Suprapubic skin (tissue), 4 donors: ENCODE results near the gene MRPL45. TPM values are rescaled to one million over a fixed set of nuclear protein-coding genes. Genes with fewer than 3 reads are reported as not detected.

Experiments
- DNase-seq, 2 donors: peaks; one replicate each; pipeline ENCODE4 v3.0.0-alpha.2; 2019; ENCODE audit warnings: low spot score in 2 of 2
- H3K27ac ChIP-seq: fragments of 200-600 bp; sonication (generic); one replicate; pipeline ENCODE4 v1.5.1; 2019
- H3K27me3 ChIP-seq: fragments of 200-600 bp; sonication (generic); one replicate; pipeline ENCODE4 v1.5.1; 2019
- H3K36me3 ChIP-seq: fragments of 200-600 bp; sonication (generic); one replicate; pipeline ENCODE4 v1.5.1; 2019
- H3K4me1 ChIP-seq: fragments of 200-600 bp; sonication (generic); one replicate; pipeline ENCODE4 v1.5.1; 2019
- H3K4me3 ChIP-seq: fragments of 200-600 bp; sonication (generic); one replicate; pipeline ENCODE4 v1.5.1; 2019; ENCODE audit warnings: mild to moderate bottlenecking
- H3K9me3 ChIP-seq: fragments of 200-600 bp; sonication (generic); one replicate; pipeline ENCODE4 v1.5.1; 2019
- CTCF ChIP-seq, 2 donors: fragments of 200-600 bp in 1 of 2; fragments of 450-650 bp in 1 of 2; sonication (generic) in 1 of 2; IDR thresholded peaks; one replicate each; pipeline ENCODE4 v1.5.1; 2016 to 2019; ENCODE audit warnings: antibody characterized with exemption in 2 of 2, mild to moderate bottlenecking in 1 of 2, moderate library complexity in 1 of 2
- EP300 ChIP-seq: sonication (generic); formaldehyde crosslinking; IDR thresholded peaks from one replicate; pipeline ENCODE4 v1.6.1; 2017; ENCODE audit warnings: antibody characterized with exemption
- POLR2A ChIP-seq, 2 donors: fragments of 450-650 bp; IDR thresholded peaks; one replicate each; pipeline ENCODE4 v1.6.1; 2017; ENCODE audit warnings: antibody characterized with exemption in 2 of 2, mild to moderate bottlenecking in 2 of 2, moderate library complexity in 2 of 2
- POLR2AphosphoS5 ChIP-seq, 3 donors: sonication (generic); formaldehyde crosslinking; IDR thresholded peaks; one replicate each; pipeline ENCODE4 v1.6.1; 2017; ENCODE audit warnings: antibody characterized with exemption in 3 of 3
- WGBS: methylation state at CpG from one replicate; pipeline ENCODE4 v1.1.5; 2018; 5-methylcytosine and 5-hydroxymethylcytosine counted together
- total RNA-seq, 4 donors: library from RNA; depleted of rRNA; stranded (reverse); fragments of >200 nt; gene quantifications; one replicate each; pipeline ENCODE4 v1.1.0, GENCODE V29; 2016

MRPL45 gene
- total RNA-seq, 4 donors from 2014 or later, result 30.3 to 37.4 (median 32.8) TPM

DNA sequence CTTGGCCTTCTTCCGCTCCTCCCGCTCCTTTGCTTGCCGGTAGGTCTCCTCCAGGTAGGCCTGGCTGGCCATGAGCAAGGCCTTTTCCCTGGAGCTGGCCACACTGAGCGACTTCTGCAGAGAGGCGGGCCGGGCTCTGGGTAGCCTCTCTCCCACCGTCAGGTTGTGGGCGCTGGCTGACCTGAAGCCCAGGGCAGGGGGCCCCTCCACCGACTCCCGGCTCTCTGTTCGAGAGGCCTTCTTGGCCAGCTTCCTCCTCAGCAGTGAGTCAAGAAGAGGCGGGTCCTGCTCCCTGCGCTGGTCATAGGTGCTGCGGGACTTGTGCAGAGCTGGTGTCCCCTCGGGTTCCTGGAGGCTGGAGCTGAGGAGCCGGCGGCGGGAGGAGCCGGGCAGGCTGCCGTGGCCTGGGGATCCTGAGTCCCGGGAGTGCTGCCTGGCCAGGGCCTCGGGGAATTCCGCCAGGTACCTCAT is 34.0 kb downstream of the MRPL45 start:
- H3K27me3 ChIP-seq, result peaks cover 15% of the 10 kb centered on the region
- no peak overlapping the region for H3K4me3 ChIP-seq
- no peaks in the 10 kb centered on the region for H3K36me3 ChIP-seq
- no peak for TF ChIP-seq POLR2A (IDR thresholded peaks at IDR 0.05)
- TF ChIP-seq POLR2AphosphoS5 (IDR thresholded peaks at IDR 0.05), result no peak
- TF ChIP-seq CTCF (IDR thresholded peaks at IDR 0.05), result no peak
- TF ChIP-seq EP300, result no peak
- DNase-seq, result no peak
- no peak overlapping the region for H3K27ac ChIP-seq
- peaks cover 12% of the 10 kb centered on the region for H3K4me1 ChIP-seq
- WGBS, result 89% methylated on average over 12 of the region's 23 CpGs
- H3K9me3 ChIP-seq, result no peaks in the 10 kb centered on the region

DNA sequence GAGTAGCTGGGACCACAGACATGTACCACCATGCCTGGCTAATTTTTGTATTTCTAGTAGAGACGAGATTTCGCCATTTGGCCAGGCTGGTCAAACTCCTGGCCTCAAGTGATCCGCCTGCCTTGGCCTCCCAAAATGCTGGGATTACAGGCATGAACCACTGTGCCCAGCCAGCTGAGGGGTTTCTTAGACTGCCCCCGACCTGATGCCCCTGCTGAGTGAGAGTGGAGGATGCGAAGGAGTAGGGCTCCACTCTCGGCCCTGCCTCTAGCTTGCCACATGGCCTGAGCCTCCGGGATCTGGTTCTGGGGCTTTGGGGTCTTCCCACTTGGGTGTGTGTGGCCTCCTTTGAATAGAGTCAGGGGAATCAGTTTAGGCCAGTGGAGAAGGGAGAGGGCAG is 35.8 kb downstream of the MRPL45 start:
- 92% methylated on average over 7 of the region's 7 CpGs for WGBS

DNA sequence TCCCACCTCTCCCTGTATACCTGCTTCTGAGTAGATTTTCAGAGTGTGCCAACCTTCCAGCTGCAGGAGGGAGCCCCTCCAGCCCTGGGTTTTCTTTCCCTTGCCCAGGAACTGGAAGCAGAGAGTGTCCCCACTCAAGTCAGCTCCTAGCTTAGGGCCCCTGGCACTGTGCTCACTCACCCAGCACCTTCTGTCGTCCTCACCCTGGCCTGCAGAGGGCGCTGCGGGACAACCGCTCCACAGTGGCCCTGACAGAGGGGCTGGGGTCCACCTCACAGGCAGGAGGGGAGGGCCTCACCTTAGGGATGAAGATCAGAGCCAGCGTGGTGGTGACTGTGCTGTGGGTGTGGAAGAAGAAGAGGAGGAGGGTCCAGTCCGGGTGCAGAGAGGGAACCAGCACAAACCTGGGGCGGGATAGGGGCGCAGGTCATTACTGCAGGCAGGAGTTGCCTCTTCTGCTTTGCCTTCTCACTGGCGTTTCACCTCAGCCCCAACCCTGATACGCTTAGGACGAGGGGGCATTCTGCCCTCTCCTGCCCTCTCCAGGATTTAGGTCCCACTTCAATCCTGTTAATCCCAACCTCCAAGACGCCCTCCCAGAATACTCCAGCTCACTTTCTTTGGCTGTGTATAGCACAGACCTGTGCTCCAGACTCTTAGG is 36.8 kb downstream of the MRPL45 start:
- H3K4me1 ChIP-seq, result no peaks in the 10 kb centered on the region
- peak in 1 of 2 donors; percentile 46 for TF ChIP-seq CTCF (IDR thresholded peaks at IDR 0.05)
- TF ChIP-seq POLR2A (IDR thresholded peaks at IDR 0.05), result no peak
- H3K9me3 ChIP-seq, result no peaks in the 10 kb centered on the region
- no peaks in the 10 kb centered on the region for H3K36me3 ChIP-seq
- H3K4me3 ChIP-seq, result no peak overlapping the region
- peak in 1 of 2 donors; percentile 38 for DNase-seq
- H3K27me3 ChIP-seq, result peaks cover 15% of the 10 kb centered on the region
- no peak overlapping the region for H3K27ac ChIP-seq
- 49% methylated on average over 11 of the region's 12 CpGs for WGBS

More for the DNA sequence above, 35.8 kb downstream of the MRPL45 start:
- Histone ChIP-seq H3K4me1 (no peaks in the 10 kb centered on the region), H3K27ac (no peak overlapping the region), H3K4me3 (no peak overlapping the region), H3K27me3 (peaks cover 15% of the 10 kb centered on the region), H3K36me3 (no peaks in the 10 kb centered on the region), H3K9me3 (no peaks in the 10 kb centered on the region)
- no peak for DNase-seq
- no peak for TF ChIP-seq POLR2AphosphoS5 (IDR thresholded peaks at IDR 0.05)
- TF ChIP-seq EP300, result no peak
- TF ChIP-seq POLR2A (IDR thresholded peaks at IDR 0.05), result no peak

DNA sequence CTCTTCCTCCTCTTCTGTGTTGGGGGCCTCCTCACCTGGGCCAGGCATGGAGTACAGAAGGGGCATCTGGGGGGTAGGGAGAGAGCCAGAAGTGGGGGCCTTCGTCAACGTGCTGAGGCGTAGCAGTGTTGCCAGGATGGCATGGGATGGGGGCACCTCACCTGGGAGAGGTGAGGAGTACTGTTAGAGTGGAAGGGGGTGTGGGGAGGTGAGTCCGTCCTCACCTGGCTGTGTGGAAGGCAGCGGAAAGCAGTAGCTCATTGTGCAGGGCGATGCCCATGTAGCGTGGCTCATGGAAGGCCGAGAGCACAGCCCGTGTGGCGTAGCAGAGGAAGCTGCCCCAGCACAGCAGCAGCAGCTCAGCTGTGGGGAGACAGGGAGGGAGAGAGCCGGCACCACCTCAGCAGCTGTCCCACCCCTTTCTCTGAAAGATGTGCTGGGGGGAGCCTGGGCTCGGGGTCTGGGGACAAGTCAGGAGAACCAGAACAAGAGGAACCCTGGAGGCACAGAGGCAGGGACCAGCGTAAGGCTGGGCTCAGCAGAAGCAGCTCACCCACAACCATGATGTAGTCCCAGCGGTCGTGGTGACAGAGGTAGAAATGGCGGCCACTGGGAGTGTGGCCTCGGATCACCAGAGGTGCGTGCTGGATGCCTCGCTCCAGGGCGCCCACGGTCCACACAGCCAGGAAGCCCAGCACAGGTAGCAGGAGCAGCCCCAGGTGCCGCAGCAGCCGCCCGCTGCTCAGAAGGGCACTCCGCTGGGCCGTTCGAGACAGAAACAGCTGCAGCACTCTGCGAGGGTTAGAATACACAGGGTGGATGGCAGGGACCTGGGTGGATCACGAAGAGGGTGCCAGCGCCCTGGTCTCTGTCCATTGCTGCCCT is 37.8 kb downstream of the MRPL45 start:
- Histone ChIP-seq H3K4me3 (no peak overlapping the region), H3K27me3 (peaks cover 15% of the 10 kb centered on the region), H3K36me3 (no peaks in the 10 kb centered on the region), H3K27ac (no peak overlapping the region), H3K4me1 (no peaks in the 10 kb centered on the region), H3K9me3 (no peaks in the 10 kb centered on the region)
- 87% methylated on average over 29 of the region's 30 CpGs for WGBS
- TF ChIP-seq POLR2AphosphoS5 (IDR thresholded peaks at IDR 0.05) (no peak), POLR2A (IDR thresholded peaks at IDR 0.05) (no peak), EP300 (no peak), CTCF (IDR thresholded peaks at IDR 0.05) (no peak)
- DNase-seq, result no peak

- 84% methylated on average over 8 of the region's 11 CpGs for WGBS
- Histone ChIP-seq H3K27ac (no peak overlapping the region), H3K27me3 (peaks cover 9% of the 10 kb centered on the region)
Observed at GRCh38 chr17:38336838-38337237, 39.9 kb downstream of the MRPL45 start.

More at GRCh38 chr17:38336838-38337237, 39.9 kb downstream of the MRPL45 start:
- Histone ChIP-seq H3K4me1 (no peaks in the 10 kb centered on the region), H3K36me3 (no peaks in the 10 kb centered on the region), H3K9me3 (no peaks in the 10 kb centered on the region), H3K4me3 (no peak overlapping the region)
- DNase-seq, result no peak
- TF ChIP-seq CTCF (IDR thresholded peaks at IDR 0.05) (no peak), POLR2AphosphoS5 (IDR thresholded peaks at IDR 0.05) (no peak), EP300 (no peak), POLR2A (IDR thresholded peaks at IDR 0.05) (no peak)
